ENCODE results near the gene MYO15A.

DNA sequence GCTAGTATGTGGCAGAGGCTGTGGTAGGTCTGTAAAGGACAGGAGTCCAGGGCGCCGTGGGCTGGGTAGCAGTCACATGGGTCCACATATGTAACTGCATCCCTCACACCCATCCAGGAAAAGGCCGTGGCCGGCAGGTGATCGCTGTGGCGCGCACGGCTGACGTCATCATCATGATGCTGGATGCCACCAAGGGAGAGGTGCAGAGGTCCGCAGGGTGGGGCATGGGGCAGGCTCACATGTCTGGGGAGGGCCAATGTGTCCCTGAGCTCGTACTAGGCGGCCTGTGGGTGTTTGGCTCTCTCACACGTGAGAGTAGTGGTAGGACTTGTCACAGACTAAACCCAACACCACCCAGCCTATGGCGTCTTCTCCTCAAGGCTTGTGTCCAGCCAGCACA lies 9.0 kb upstream of the MYO15A start:
- TF ChIP-seq, protein P1, sequence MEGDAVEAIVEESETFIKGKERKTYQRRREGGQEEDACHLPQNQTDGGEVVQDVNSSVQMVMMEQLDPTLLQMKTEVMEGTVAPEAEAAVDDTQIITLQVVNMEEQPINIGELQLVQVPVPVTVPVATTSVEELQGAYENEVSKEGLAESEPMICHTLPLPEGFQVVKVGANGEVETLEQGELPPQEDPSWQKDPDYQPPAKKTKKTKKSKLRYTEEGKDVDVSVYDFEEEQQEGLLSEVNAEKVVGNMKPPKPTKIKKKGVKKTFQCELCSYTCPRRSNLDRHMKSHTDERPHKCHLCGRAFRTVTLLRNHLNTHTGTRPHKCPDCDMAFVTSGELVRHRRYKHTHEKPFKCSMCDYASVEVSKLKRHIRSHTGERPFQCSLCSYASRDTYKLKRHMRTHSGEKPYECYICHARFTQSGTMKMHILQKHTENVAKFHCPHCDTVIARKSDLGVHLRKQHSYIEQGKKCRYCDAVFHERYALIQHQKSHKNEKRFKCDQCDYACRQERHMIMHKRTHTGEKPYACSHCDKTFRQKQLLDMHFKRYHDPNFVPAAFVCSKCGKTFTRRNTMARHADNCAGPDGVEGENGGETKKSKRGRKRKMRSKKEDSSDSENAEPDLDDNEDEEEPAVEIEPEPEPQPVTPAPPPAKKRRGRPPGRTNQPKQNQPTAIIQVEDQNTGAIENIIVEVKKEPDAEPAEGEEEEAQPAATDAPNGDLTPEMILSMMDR (IDR thresholded peaks at IDR 0.05; ENCODE audit: borderline replicate concordance, extremely low read depth, low read length, poor library complexity, severe bottlenecking), result no peak
- no peak for TF ChIP-seq EZH2 (IDR thresholded peaks at IDR 0.05; ENCODE audit: borderline replicate concordance, low read depth, low read length, severe bottlenecking)
